ENCODE data around the gene EPB41L2. TPM values are rescaled to one million over a fixed set of nuclear protein-coding genes. Genes with fewer than 3 reads are reported as not detected.

The EPB41L2 gene
- total RNA-seq, 2 donors from 2014 or later, result 43.5 to 47.2 TPM

DNA sequence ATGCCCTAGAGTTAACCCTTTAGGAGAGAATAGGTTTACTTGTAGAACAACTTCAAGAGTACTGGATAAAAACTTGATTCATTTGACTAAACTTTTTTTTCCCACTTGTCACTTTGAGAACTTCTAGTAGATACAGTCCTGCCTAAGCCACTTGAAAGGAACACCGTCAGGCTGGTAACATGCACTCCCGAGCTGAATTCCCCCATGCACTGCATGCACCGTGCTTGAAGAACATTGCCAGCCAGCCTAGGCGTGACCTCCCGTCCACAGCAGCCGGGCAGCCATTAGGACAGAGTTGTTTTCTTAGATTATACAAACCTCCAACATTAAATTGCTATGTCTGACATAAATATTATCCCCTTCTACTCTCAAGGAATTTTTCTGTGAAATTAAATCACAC lies 183.2 kb downstream of the EPB41L2 start:
- no peak overlapping the region for H3K27ac ChIP-seq
- intact Hi-C loops (cut with DNase I), result loop anchor here (5.0 to 10.0 kb wide), 2 partner anchors 237 to 655 kb away; no protein-coding TSS in a partner anchor
- H3K27me3 ChIP-seq, result no peaks in the 10 kb centered on the region
- WGBS, 2 donors, result 88 to 93% methylated on average over 6 of the region's 6 CpGs
- no peaks in the 10 kb centered on the region for H3K4me1 ChIP-seq
- no peak for TF ChIP-seq POLR2A (IDR thresholded peaks at IDR 0.05)
- TF ChIP-seq, protein P1, sequence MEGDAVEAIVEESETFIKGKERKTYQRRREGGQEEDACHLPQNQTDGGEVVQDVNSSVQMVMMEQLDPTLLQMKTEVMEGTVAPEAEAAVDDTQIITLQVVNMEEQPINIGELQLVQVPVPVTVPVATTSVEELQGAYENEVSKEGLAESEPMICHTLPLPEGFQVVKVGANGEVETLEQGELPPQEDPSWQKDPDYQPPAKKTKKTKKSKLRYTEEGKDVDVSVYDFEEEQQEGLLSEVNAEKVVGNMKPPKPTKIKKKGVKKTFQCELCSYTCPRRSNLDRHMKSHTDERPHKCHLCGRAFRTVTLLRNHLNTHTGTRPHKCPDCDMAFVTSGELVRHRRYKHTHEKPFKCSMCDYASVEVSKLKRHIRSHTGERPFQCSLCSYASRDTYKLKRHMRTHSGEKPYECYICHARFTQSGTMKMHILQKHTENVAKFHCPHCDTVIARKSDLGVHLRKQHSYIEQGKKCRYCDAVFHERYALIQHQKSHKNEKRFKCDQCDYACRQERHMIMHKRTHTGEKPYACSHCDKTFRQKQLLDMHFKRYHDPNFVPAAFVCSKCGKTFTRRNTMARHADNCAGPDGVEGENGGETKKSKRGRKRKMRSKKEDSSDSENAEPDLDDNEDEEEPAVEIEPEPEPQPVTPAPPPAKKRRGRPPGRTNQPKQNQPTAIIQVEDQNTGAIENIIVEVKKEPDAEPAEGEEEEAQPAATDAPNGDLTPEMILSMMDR (IDR thresholded peaks at IDR 0.05), result no peak
- DNase-seq (no peak), ATAC-seq (no peak)
- no peaks in the 10 kb centered on the region for H3K9me3 ChIP-seq
- H3K36me3 ChIP-seq (replicated peaks in 1 of 2; ENCODE audit: insufficient read depth in 1 of 2, low read depth in 2 of 2), result no peaks in the 10 kb centered on the region
- H3K4me3 ChIP-seq, result no peak overlapping the region

DNA sequence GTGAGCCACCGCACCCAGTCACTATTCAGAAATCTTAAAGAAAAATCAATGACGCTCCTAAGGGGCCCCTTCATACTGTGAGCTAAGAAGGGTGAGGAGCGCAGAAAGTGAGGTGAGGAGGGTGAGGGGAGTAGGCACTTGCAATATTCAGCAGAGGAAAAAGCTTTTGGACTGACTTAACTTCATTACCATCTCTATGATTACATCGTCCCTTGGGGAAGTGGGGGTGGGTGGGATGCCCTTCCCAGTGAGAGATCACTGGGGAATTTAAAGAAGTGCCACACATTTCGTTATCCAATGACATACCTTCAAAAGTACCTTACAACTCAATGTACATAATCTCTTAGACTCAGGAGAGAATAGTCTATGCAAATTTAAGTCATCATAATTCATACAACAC lies 189.3 kb downstream of the EPB41L2 start:
- Histone ChIP-seq H3K9me3 (no peaks in the 10 kb centered on the region), H3K27me3 (no peaks in the 10 kb centered on the region), H3K27ac (no peak overlapping the region), H3K4me1 (no peaks in the 10 kb centered on the region), H3K36me3 (replicated peaks in 1 of 2; ENCODE audit: insufficient read depth in 1 of 2, low read depth in 2 of 2) (no peaks in the 10 kb centered on the region), H3K4me3 (no peak overlapping the region)
- no peak for ATAC-seq
- no peak for TF ChIP-seq POLR2A (IDR thresholded peaks at IDR 0.05)
- TF ChIP-seq, protein P1 (IDR thresholded peaks at IDR 0.05), result no peak
- 91 to 92% methylated on average over 5 of the region's 5 CpGs for WGBS, 2 donors
- intact Hi-C loops (cut with DNase I), result no loop called here
- DNase-seq, result no peak

DNA sequence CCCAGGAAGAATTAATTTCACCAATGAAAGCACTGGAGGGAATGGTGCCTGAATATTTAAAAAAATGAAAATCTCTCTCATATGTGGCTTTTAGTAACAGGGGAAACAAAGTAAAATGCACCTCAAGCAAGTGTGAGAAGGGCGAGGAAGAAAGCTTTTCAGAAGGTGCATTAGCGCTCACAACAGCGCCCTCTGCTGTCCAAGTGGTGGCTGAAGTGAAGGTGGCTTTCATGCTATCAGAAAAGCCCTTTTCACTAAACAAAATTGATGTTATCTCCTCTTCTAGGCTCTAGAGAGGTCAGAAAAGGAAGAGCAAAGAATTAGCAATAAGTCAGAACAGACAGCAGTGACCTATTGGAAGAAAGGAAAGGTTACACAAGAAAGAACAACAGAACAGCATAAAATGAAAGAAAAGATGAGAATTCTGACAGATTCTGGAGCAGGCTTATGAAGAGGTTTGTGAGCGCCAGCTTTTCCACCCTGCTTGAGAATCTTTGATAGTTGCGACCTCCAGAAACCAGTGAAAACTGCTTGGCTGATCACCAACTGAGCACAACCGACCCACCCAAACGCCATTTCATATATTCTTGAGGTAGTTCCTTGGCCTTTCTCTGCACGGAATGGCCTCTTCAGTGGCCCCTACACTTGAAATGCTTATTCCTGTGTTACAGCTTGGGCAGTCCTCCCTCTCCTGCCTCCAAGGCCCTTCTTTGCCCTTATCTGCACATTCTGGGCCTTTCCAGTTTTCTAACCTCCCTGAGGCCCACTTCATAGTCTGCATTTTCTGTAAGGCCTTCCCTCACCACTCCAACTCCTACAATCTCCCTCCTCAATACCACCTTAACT lies 190.6 kb downstream of the EPB41L2 start:
- peak; percentile 63 for ATAC-seq
- Histone ChIP-seq H3K27me3 (no peaks in the 10 kb centered on the region), H3K36me3 (replicated peaks in 1 of 2; ENCODE audit: insufficient read depth in 1 of 2, low read depth in 2 of 2) (no peaks in the 10 kb centered on the region), H3K9me3 (no peaks in the 10 kb centered on the region), H3K4me1 (no peaks in the 10 kb centered on the region), H3K27ac (no peak overlapping the region), H3K4me3 (no peak overlapping the region)
- TF ChIP-seq, protein P1 (IDR thresholded peaks at IDR 0.05), result peak; percentile 58 to 87 (median 65)
- no peak for TF ChIP-seq POLR2A (IDR thresholded peaks at IDR 0.05)
- WGBS, 2 donors, result 63 to 66% methylated on average over 8 of the region's 8 CpGs
- DNase-seq, result peak; percentile 66 to 79 (median 70)
- intact Hi-C loops (cut with DNase I), result no loop called here

DNA sequence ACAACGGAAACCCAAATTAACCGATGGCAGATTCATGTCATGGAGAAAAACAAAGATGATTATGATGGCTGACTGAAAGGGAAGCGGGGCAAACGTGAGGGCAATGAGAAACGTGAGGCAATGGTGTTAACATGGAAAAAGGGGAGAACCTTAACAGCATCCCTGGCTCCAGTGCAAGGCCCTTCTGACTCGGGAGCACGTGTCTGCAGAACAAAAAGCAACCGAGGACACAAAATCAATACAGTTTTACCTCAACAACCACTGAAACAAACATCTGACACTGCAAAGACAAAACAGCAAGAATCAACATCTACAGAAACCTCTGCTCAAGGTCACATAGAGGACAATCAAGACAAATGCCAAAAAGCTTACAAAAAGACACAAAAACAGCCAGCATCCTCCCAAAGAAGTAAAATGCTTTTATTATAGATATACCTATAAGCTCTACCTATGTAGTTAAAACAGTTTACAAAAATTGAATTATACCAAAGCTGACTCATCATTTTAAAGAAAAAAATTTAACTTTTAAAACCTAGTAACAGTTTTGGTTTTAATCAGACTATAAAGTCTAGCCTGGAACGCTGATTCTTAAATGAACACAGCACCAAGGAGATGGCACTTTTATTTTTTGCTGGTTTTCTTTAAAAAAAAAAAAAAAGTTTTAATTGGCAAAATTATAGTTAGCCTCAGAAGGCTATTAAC lies 192.7 kb downstream of the EPB41L2 start:
- no peaks in the 10 kb centered on the region for H3K27me3 ChIP-seq
- H3K27ac ChIP-seq, result no peak overlapping the region
- TF ChIP-seq POLR2A (IDR thresholded peaks at IDR 0.05), result no peak
- TF ChIP-seq, protein P1 (IDR thresholded peaks at IDR 0.05), result no peak
- H3K36me3 ChIP-seq (replicated peaks in 1 of 2; ENCODE audit: insufficient read depth in 1 of 2, low read depth in 2 of 2), result peaks cover 0 to 2% of the 10 kb centered on the region in 2 donors
- H3K4me3 ChIP-seq, result no peak overlapping the region
- intact Hi-C loops (cut with DNase I), result no loop called here
- ATAC-seq (no peak), DNase-seq (no peak)
- no peaks in the 10 kb centered on the region for H3K4me1 ChIP-seq
- WGBS, 2 donors, result 61 to 69% methylated on average over 9 of the region's 9 CpGs
- no peaks in the 10 kb centered on the region for H3K9me3 ChIP-seq

All from body of pancreas (tissue), 4 donors.